Activated naive CD4-positive, alpha-beta T cell treated with anti-CD3 and anti-CD28 coated beads, Interleukin-2, amount 50 U/mL, for 24 hours (primary cell): Measurements from ENCODE around the gene PPP1R27.
"Not testable (repeated sequence)": the region's sequence is repeated elsewhere in the genome, so short reads cannot be mapped to it uniquely, and the experiment has no call there.

Experiments
- H3K27ac Mint-ChIP-seq: one replicate; pipeline ENCODE4 v1.8.0; 2021; ENCODE audit warnings: mild to moderate bottlenecking, mixed read lengths
- H3K27me3 Mint-ChIP-seq: one replicate; pipeline ENCODE4 v1.8.0; 2021; ENCODE audit warnings: mixed read lengths
- H3K36me3 Mint-ChIP-seq: one replicate; pipeline ENCODE4 v1.8.0; 2021; ENCODE audit warnings: mixed read lengths
- H3K4me1 Mint-ChIP-seq: one replicate; pipeline ENCODE4 v1.8.0; 2021; ENCODE audit warnings: mixed read lengths
- H3K4me3 Mint-ChIP-seq: one replicate; pipeline ENCODE4 v1.8.0; 2021; ENCODE audit warnings: mild to moderate bottlenecking, mixed read lengths
- H3K9me3 Mint-ChIP-seq: one replicate; pipeline ENCODE4 v1.8.0; 2021; ENCODE audit warnings: mixed read lengths

Gene PPP1R27

DNA sequence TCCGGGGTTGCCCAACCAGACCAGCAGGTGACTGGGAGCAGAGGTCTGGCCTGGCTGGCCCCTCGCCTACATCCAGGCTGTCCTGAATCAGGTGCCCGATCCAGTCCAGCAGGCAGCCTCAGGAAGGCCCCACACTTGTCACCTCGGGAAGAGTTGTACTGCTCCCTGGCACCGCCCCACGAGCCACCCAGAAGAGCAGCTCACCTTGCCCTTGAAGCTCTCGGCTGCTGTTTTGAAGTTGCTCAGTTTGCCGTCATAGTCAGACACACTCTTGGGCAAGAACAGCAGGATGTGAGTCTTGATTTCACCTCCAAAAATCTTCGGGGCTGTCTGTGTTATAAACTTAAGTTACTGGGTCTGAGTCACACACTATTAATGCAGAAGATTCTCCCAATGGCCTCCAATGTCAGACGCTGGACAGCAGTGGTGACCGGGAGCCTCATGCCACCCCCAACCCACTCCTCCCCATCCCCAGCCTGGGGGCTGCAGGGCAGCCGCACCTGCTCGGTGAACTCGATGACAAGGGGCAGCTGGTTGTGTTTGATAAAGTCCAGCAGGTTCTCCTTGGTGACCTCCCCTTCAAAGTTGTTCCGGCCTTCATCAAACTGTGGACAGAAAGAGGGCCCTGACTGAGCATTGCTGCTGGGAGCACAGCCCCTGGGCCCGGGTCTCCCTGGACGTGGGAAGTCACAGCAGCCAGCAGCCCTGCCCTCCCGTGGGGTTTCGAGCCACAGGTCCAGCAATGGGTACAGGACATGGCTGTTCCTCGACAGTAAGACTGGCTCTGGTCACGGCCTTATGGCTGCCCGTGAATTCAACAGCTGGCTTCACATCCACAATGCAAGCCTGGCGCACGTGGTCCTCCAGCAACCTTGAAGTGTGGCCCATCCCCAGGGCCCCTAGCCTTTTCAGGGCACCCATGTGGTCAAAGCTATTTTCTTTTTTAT is 12.2 kb upstream of the PPP1R27 start:
- Mint-ChIP-seq H3K27ac (no peak overlapping the region), H3K27me3 (no peaks in the 10 kb centered on the region), H3K9me3 (no peaks in the 10 kb centered on the region), H3K4me1 (no peaks in the 10 kb centered on the region), H3K36me3 (peaks cover 3% of the 10 kb centered on the region), H3K4me3 (no peak overlapping the region)

DNA sequence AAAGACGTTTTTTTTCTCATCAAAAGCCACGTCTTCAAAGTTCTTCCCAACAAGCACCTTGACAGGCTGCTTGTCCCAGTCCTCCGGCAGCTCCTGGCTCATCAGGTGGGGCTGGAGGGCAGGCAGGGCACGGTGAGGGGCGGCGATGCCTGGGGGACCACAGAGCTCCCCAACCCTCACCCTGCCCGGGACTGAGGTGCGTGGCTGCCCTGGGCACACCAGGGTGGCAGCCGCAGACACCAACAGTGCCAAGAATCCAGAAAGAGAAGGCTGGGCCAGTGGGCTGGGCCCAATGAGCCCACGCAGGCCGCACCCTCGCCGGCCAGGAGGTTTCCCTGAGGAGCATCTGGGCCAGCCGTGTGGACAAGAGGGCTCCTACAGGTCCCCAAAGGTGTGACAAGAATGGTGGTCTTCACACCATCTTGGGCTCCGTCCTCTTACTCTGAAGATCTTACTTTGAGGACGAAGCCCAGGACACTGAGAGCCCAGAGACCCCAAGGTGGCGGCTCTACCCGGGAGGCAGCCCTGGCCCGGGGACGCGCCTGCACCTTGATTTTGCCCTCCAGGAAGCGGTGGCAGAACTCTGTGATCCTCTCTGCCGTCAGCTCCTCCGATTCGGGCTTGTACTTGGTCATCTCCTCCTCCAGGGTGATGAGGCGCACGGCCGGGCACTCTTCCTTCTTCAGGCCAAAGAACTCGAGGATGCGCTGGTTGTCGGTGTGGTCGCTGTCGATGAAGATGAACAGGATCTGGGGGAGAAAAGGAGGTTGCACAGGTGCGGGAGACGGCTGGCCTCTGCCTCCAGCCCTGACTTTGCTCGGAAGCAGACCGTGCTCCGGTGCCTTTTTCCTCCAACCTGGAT is 11.3 kb upstream of the PPP1R27 start:
- Mint-ChIP-seq H3K4me3 (no peak overlapping the region), H3K27ac (no peak overlapping the region), H3K4me1 (no peaks in the 10 kb centered on the region), H3K36me3 (peaks cover 3% of the 10 kb centered on the region), H3K9me3 (no peaks in the 10 kb centered on the region), H3K27me3 (no peaks in the 10 kb centered on the region)

DNA sequence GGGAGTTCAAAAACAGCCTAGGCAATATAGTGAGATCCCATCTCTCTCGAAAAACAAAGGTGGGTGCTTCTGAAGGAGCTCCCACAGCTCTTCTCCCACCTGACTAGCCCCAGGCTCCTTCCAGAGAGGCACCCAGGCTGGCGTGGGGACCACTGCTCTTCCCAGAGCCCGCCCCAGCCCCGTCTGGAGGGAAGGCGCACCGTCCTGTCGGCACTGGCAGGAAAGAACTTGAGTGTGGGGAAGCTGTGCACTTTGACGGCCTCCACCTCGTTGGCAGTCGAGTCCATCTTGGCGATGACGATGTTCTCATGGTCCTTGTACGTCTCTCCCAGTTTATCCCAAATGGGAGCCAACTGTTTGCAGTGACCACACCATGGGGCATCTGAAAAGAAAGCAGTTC is 10.5 kb upstream of the PPP1R27 start:
- H3K27ac Mint-ChIP-seq: peak overlapping the region; percentile 59
- no peaks in the 10 kb centered on the region for H3K4me1 Mint-ChIP-seq
- no peaks in the 10 kb centered on the region for H3K9me3 Mint-ChIP-seq
- H3K4me3 Mint-ChIP-seq: no peak overlapping the region
- no peaks in the 10 kb centered on the region for H3K27me3 Mint-ChIP-seq
- H3K36me3 Mint-ChIP-seq: peaks cover 3% of the 10 kb centered on the region

DNA sequence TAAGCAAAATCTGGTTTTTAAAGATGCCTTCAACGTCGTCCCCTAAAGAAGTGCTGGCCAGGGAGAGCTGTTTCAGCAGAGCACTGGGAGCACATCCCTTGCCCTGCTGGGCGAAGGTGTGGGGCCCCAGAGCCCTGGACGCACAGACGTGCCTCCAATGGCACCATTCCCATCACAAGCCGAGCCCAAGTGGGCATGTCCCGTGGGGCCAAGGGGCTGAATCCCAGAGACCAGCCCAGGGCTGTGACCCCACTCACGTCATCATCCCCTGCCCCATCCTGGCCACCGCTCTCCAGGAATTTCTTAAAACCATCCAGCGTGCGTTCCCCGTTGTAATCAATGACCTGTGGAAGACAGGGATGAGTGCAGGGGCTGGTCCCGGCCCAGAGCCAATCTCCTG is 10.0 kb upstream of the PPP1R27 start:
- Mint-ChIP-seq H3K4me3 (no peak overlapping the region), H3K4me1 (no peaks in the 10 kb centered on the region), H3K36me3 (peaks cover 3% of the 10 kb centered on the region), H3K9me3 (no peaks in the 10 kb centered on the region), H3K27me3 (no peaks in the 10 kb centered on the region), H3K27ac (peak overlapping the region; percentile 59)

DNA sequence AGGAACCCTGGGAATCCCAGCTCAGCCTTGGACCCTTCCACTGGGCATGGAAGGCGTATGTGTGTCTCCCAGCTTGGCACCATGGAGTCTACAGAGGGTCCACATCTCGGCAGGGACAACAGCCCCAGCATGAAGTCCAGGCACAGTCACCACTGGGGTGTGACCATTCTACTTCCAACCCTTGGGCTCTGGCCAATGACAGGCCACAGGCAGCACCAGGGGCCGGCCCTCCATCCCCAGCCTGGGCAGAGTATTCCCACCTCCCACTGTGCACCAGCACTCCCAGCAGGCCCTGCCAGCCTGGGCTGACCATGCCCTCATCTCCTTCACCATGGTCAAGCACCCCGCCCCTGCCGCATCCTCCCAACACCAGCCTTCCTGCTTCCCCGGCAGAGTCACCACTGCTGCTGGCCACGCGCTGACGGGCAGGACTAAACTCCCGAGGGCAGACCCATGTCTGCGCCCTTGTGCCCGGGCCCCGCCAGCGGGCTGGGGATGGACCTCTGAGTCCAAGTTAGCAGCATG is 9.5 kb upstream of the PPP1R27 start:
- Mint-ChIP-seq H3K9me3 (no peaks in the 10 kb centered on the region), H3K4me3 (no peak overlapping the region), H3K27me3 (no peaks in the 10 kb centered on the region), H3K36me3 (peaks cover 3% of the 10 kb centered on the region), H3K27ac (no peak overlapping the region), H3K4me1 (no peaks in the 10 kb centered on the region)

DNA sequence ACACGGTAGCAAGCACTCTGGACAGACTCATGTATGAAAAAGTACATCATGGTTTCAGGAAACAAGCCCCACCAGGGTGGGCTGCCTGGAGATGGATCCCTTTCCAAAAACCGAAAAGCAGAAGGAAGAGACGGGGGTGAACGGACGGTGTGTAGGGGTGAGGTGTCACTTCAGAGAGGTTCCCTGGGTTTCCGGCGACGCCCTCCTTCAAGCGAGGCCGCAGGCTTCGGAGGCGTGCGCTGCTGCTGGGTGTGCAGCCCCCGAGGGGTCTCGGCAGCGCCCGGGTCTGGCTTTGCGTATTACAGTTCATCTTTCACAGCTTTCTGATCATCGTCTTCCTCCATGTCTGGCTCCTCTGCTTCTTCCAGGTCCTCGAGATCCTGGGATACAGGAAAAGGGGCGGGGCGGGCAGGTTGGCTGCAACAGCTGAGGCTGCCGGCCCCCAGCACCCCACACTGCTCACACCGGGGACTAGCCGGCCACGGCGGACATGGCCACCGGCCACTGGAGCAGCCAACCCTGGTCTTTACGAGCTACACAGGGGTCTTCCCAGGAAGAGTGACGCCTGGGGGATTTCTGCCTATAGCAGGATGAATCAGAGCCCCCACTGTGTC is 9.0 kb upstream of the PPP1R27 start:
- Mint-ChIP-seq H3K9me3 (no peaks in the 10 kb centered on the region), H3K4me3 (no peak overlapping the region), H3K36me3 (peaks cover 3% of the 10 kb centered on the region), H3K27me3 (no peaks in the 10 kb centered on the region), H3K27ac (no peak overlapping the region), H3K4me1 (no peaks in the 10 kb centered on the region)

DNA sequence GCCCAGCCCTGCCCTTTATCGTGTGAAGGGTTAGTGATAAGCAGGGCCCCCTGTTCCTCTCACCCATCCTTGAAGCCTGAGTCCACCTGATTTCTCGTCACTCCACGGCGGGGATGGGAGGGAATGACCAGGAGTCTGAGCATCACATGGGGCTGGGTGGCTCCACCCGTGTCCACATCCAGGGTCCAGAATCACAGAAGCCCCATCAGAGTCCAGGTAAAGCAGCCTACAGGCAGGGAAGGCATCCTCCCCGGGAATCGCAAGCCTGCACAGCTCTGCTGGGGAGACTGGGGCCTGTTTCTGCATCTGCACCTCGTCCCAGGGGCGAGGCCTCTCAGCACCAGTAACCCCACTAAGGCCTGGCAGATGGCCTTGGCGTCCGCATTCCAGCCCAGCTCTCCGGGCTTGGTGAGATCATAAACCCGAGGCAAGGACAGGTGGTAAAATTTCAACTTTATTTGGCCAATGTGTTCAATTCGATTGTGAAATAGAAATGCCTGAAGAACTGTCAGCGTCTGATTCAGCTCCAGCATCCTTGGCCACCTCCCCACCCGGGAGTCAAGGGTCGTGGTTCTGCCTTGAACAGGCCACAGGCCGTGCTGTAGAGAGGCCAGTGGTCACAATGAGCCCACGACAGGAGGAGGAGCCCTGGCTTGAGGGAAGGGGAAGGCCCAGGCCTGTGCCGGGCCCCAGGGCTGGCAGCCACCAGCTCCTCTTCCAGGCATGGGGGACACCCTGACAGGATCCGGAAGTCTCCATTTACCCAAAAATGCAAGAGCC is 8.1 kb upstream of the PPP1R27 start:
- no peak overlapping the region for H3K4me3 Mint-ChIP-seq
- H3K27me3 Mint-ChIP-seq: no peaks in the 10 kb centered on the region
- no peak overlapping the region for H3K27ac Mint-ChIP-seq
- H3K4me1 Mint-ChIP-seq: no peaks in the 10 kb centered on the region
- H3K36me3 Mint-ChIP-seq: peaks cover 3% of the 10 kb centered on the region
- no peaks in the 10 kb centered on the region for H3K9me3 Mint-ChIP-seq

DNA sequence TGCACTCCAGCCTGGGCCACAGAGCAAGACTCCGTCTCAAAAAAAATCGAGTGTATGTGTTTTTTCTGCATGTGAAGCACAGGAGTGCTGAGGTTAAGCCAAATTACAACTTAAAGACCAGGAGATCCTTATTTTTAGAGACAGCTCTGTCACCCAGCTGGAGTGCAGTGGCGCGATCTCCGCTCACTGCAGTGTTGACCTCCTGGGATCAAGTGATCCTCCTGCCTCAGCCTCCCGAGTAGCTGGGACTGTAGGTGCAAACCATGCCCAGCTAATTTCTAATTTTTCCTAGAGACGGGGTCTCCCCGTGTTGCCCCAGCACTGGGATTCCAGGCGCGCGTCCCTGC is 7.5 kb upstream of the PPP1R27 start:
- Mint-ChIP-seq H3K9me3 (no peaks in the 10 kb centered on the region), H3K4me3 (no peak overlapping the region), H3K27ac (no peak overlapping the region)

DNA sequence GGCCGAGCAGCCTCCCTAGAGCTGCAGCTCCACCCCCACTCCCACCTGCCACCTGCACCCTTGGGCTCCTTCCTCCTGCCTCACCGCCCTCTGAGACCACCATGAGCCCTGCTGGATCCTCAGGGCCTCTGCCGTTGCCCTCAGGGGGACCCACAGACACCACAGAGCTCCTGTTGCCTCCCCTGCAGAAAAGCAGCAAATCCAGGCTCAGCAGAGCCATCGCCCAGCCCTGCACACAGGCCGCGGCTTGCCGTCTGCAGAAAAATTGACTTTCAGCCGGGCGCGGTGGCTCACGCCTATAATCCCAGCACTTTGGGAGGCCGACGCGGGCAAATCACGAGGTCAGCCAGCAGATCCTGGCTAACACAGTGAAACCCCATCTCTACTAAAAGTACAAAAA is 7.0 kb upstream of the PPP1R27 start:
- Mint-ChIP-seq H3K9me3 (no peaks in the 10 kb centered on the region), H3K36me3 (peaks cover 3% of the 10 kb centered on the region), H3K27ac (peak overlapping the region; percentile 30), H3K27me3 (no peaks in the 10 kb centered on the region), H3K4me3 (no peak overlapping the region), H3K4me1 (no peaks in the 10 kb centered on the region)

More for the DNA sequence above, 7.5 kb upstream of the PPP1R27 start:
- peaks cover 3% of the 10 kb centered on the region for H3K36me3 Mint-ChIP-seq
- H3K4me1 Mint-ChIP-seq: no peaks in the 10 kb centered on the region
- H3K27me3 Mint-ChIP-seq: no peaks in the 10 kb centered on the region

DNA sequence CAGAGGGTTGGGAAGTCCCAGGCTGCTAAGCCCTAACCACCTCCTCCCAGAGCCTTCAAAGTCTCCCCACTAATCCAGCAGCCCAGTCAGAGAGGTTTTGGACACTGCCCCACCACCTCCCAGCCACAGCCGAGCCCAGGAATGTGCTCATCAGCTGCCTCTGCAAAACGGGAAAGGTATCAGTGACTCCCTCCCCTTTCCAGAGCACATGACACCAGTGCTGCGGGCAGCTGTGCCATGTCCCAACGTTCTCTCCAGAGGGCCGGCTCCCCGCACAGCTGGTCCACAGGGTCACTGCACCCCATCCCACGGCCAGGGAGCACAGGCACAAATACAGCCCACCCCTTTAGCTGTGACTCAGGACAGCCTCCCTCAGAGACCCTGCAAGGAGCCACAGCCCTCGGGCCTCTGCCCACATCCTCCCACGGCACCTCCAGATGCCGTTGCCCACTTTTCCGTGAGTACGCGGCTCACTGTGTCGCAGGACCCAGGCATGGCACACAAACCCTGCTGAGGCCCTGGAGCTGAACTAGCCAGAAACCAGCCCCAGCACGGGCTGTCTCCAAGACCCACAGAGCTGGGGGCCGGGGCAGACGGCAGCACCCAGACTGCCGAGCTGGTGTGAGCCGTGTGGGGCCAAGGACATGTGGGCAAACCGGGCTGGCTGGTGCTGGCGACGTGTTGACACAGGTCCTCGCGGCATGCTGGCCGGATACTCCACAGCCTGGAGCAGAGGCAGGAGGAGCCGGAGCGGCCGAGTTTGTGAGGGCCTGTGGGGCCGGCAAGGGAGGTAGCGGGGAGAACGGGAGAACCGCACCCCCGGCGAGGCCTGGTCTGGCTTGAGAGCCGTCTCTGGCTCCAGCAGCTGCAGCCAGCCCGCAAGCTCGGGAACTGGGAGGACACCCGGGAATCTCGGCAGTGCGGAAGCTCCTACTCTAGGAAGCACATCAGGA is 6.3 kb upstream of the PPP1R27 start:
- H3K4me1 Mint-ChIP-seq: no peaks in the 10 kb centered on the region
- no peak overlapping the region for H3K4me3 Mint-ChIP-seq
- H3K27me3 Mint-ChIP-seq: no peaks in the 10 kb centered on the region
- H3K9me3 Mint-ChIP-seq: no peaks in the 10 kb centered on the region
- H3K27ac Mint-ChIP-seq: no peak overlapping the region
- peaks cover 3% of the 10 kb centered on the region for H3K36me3 Mint-ChIP-seq

DNA sequence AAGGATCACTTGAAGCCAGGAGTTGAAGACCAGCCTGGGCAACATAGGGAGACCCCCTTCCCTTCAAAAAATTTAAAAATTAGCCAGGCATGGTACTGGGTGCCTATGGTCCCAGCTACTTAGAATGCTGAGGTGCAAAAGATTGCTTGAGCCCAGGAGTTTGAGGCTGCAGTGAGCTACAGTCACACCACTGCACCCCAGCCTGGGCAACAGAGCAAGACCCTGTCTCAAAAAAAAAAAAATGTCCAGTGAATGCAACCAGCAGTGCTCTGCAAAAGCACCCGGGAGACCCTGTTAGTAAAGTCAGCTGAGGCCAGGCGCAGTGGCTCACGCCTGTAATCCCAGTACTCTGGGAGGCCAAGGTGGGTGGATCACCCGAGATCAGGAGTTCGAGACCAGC is 5.2 kb upstream of the PPP1R27 start:
- H3K4me1 Mint-ChIP-seq, H3K4me3 Mint-ChIP-seq, H3K36me3 Mint-ChIP-seq, H3K27ac Mint-ChIP-seq, H3K9me3 Mint-ChIP-seq, H3K27me3 Mint-ChIP-seq: not testable (repeated sequence)

DNA sequence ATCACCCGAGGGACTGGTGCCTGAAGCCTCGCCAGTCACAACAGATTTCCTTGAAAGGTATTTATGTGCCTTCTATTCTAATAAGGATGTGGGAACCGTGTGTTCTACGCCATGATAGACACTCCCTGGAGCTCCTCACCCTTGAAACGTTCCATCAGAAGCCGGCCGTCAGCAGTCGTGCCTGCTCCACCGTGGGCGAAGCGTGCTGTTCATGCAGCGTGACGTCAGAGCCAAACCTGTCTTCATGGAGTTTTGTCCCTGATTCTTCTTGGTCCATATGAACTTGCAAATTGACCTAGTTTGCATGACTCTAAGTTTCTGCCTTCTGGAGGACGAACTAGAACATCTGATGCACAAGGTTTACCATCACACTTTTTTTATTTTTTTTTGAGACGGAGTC is 4.5 kb upstream of the PPP1R27 start:
- H3K4me3 Mint-ChIP-seq: no peak overlapping the region
- no peaks in the 10 kb centered on the region for H3K9me3 Mint-ChIP-seq
- H3K4me1 Mint-ChIP-seq: no peaks in the 10 kb centered on the region
- peaks cover 3% of the 10 kb centered on the region for H3K36me3 Mint-ChIP-seq
- H3K27ac Mint-ChIP-seq: no peak overlapping the region
- H3K27me3 Mint-ChIP-seq: no peaks in the 10 kb centered on the region

DNA sequence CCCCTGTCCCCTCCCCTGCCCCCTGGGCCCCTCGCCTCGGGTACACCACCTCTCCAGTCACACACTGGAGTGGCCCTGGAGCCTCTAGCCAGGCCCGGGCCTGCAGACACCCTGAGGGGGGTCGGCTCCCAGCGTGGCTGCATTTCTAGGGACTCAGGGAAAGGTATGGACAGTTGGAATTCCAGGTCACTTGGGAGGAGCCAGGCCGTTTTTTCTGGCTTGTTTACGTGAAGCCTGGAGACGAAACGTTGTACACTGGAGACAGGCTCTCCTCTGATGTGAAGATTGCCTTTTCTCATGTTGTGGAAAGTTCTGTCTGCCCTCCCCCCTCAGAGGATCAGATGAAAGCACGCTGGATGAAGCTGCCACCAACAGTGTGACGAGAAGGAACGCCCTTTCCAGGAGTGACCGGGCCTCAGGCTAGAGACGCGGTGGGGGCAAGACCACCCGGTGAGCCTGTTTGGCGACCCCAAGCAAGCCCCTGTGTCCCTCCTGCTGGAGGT is 4.0 kb upstream of the PPP1R27 start:
- no peak overlapping the region for H3K4me3 Mint-ChIP-seq
- H3K4me1 Mint-ChIP-seq: no peaks in the 10 kb centered on the region
- H3K36me3 Mint-ChIP-seq: peaks cover 3% of the 10 kb centered on the region
- H3K9me3 Mint-ChIP-seq: no peaks in the 10 kb centered on the region
- H3K27ac Mint-ChIP-seq: no peak overlapping the region
- no peaks in the 10 kb centered on the region for H3K27me3 Mint-ChIP-seq

DNA sequence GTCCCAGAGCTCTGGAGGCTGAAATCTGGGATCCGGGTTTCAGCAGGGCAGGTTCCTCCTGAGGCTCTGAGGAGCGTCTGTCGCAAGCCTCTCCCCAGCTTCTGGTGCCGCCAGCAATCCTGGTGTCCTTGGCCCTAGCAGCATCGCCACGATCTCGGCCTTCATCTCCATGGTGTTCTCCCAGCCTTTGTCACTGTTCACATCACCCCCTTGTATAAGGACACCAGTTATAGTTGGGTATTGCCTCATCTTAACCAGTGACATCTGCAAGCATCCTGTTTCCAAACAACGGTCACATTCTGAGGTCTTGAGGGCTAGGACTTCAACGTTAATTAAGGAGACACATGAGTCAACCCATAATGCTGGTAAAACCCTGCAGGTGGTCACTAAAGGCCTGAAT is 2.8 kb upstream of the PPP1R27 start:
- H3K9me3 Mint-ChIP-seq: no peaks in the 10 kb centered on the region
- no peaks in the 10 kb centered on the region for H3K4me1 Mint-ChIP-seq
- no peak overlapping the region for H3K27ac Mint-ChIP-seq
- no peaks in the 10 kb centered on the region for H3K27me3 Mint-ChIP-seq
- no peaks in the 10 kb centered on the region for H3K36me3 Mint-ChIP-seq
- H3K4me3 Mint-ChIP-seq: no peak overlapping the region
